Body of pancreas (tissue), 4 donors: ENCODE measurements around the gene SV2B. TPM values are rescaled to one million over a fixed set of nuclear protein-coding genes. Genes with fewer than 3 reads are reported as not detected.
A peak's percentile ranks its signal among the peaks of the same experiment; 100 is the strongest.

ENCODE experiments used
- ATAC-seq: fragments of 150-250 bp; one replicate; pipeline ENCODE4 v1.9.1; 2016
- DNase-seq, 4 donors: peaks; one replicate each; pipeline ENCODE4 v3.0.0-alpha.2; 2019
- H3K27ac ChIP-seq, 4 donors: fragments of 200-600 bp; sonication (generic); 1 replicate in 3 of 4; 2 replicates in 1 of 4; pipeline versions ENCODE4 v1.5.1 to v1.6.1; 2016 to 2019; ENCODE audit warnings: mild to moderate bottlenecking in 1 of 4, mixed read lengths in 1 of 4, moderate library complexity in 1 of 4
- H3K27me3 ChIP-seq, 2 donors: fragments of 200-600 bp; sonication (generic); one replicate each; pipeline ENCODE4 v1.6.0; 2016; ENCODE audit warnings: mild to moderate bottlenecking in 1 of 2
- H3K36me3 ChIP-seq, 2 donors: fragments of 200-600 bp; sonication (generic); replicated peaks in 1 of 2; 2 replicates each; pipeline ENCODE4 v1.5.1; 2016; ENCODE audit warnings: low read depth in 2 of 2; ENCODE audit not compliant: insufficient read depth in 1 of 2
- H3K4me1 ChIP-seq: fragments of 200-600 bp; sonication (generic); one replicate; pipeline ENCODE4 v1.6.0; 2016
- H3K4me3 ChIP-seq, 2 donors: fragments of 200-600 bp; sonication (generic); 1 replicate in 1 of 2; 2 replicates in 1 of 2; pipeline ENCODE4 v1.5.1; 2016 to 2019
- H3K9me3 ChIP-seq, 3 donors: fragments of 200-600 bp; sonication (generic); 1 replicate in 2 of 3; 2 replicates in 1 of 3; pipeline ENCODE4 v1.5.1; 2016
- POLR2A ChIP-seq, 3 donors: fragments of 450-650 bp; IDR thresholded peaks; one replicate each; pipeline ENCODE4 v1.6.1; 2016; ENCODE audit warnings: antibody characterized with exemption in 3 of 3, mild to moderate bottlenecking in 2 of 3
- WGBS, 2 donors: methylation state at CpG; one replicate each; pipeline ENCODE4 v1.1.5; 2017; 5-methylcytosine and 5-hydroxymethylcytosine counted together
- intact Hi-C: fragments of 100-400 bp; cut with DNase I; formaldehyde crosslinking; loops from one replicate; pipeline ENCODE4 v1.15.1; 2023
- total RNA-seq, 2 donors: library from RNA; depleted of rRNA; stranded (reverse); fragments of >200 nt; gene quantifications; one replicate each; pipeline ENCODE4 v1.1.0, GENCODE V29; 2016
- TF ChIP-seq, protein P1 (sequence below), 7 experiments: fragments of 450-650 bp in 4 of 7; fragments of 200-600 bp in 3 of 7; sonication (generic) in 3 of 7; IDR thresholded peaks; one replicate each; pipeline ENCODE4 v1.5.1; 2016 to 2019; ENCODE audit warnings: antibody characterized with exemption in 7 of 7

Gene SV2B
- total RNA-seq, 2 donors from 2014 or later, result 0.78 to 20.4 TPM

DNA sequence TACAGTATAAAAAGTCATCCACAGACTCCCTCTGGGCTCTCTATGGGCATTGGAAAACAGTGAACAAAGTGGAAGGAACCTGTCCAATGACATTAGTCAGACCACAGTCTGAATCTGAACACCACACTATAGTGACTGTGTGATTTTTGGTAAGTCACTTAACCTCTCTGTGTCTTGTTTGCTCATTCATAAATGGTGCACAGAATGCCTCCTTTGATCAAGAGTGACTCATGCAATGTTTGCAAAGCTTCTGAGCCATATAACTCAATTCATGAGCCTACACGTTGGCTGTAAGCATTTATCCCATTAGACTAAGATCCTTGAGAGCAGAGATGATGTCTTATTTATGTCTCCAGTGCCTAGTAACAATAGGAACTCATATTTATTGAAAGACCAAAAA lies 46.7 kb downstream of the SV2B start:
- no peaks in the 10 kb centered on the region for H3K9me3 ChIP-seq
- no peaks in the 10 kb centered on the region for H3K36me3 ChIP-seq
- intact Hi-C loops, result no loop called here
- no peaks in the 10 kb centered on the region for H3K27me3 ChIP-seq
- no peak overlapping the region for H3K27ac ChIP-seq
- DNase-seq (no peak), ATAC-seq (no peak)
- WGBS, 2 donors, result 19 to 29% methylated on average over 1 of the region's 1 CpG
- peaks cover 17% of the 10 kb centered on the region for H3K4me1 ChIP-seq
- TF ChIP-seq, protein P1, sequence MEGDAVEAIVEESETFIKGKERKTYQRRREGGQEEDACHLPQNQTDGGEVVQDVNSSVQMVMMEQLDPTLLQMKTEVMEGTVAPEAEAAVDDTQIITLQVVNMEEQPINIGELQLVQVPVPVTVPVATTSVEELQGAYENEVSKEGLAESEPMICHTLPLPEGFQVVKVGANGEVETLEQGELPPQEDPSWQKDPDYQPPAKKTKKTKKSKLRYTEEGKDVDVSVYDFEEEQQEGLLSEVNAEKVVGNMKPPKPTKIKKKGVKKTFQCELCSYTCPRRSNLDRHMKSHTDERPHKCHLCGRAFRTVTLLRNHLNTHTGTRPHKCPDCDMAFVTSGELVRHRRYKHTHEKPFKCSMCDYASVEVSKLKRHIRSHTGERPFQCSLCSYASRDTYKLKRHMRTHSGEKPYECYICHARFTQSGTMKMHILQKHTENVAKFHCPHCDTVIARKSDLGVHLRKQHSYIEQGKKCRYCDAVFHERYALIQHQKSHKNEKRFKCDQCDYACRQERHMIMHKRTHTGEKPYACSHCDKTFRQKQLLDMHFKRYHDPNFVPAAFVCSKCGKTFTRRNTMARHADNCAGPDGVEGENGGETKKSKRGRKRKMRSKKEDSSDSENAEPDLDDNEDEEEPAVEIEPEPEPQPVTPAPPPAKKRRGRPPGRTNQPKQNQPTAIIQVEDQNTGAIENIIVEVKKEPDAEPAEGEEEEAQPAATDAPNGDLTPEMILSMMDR (IDR thresholded peaks at IDR 0.05), result no peak
- TF ChIP-seq POLR2A (IDR thresholded peaks at IDR 0.05), result no peak
- H3K4me3 ChIP-seq, result no peak overlapping the region

DNA sequence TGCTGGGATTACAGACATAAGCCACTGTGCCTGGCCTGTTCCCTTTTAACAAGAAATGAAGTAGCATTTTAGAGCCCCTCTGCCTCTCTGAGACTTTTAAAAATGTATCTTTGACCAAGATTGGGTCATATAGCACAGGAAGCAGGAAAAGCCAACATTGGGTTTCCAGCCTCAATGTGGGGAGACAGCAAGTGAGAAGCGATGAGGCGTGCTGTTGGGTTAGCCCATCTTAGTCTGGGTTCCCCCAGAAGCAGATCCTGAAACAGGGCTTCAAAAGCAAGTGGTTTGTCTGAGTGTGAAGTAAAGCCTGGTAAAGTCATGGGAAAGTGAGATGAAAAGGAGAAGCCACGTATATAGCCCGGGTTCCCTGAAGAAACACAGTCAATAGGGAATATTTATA lies 48.2 kb downstream of the SV2B start:
- Histone ChIP-seq H3K27me3 (no peaks in the 10 kb centered on the region), H3K36me3 (no peaks in the 10 kb centered on the region), H3K9me3 (no peaks in the 10 kb centered on the region), H3K4me3 (no peak overlapping the region), H3K4me1 (peaks cover 32% of the 10 kb centered on the region), H3K27ac (no peak overlapping the region)
- 94 to 97% methylated on average over 4 of the region's 4 CpGs for WGBS, 2 donors
- no peak for TF ChIP-seq POLR2A (IDR thresholded peaks at IDR 0.05)
- TF ChIP-seq, protein P1 (IDR thresholded peaks at IDR 0.05), result no peak
- intact Hi-C loops, result no loop called here
- no peak for DNase-seq
- no peak for ATAC-seq

DNA sequence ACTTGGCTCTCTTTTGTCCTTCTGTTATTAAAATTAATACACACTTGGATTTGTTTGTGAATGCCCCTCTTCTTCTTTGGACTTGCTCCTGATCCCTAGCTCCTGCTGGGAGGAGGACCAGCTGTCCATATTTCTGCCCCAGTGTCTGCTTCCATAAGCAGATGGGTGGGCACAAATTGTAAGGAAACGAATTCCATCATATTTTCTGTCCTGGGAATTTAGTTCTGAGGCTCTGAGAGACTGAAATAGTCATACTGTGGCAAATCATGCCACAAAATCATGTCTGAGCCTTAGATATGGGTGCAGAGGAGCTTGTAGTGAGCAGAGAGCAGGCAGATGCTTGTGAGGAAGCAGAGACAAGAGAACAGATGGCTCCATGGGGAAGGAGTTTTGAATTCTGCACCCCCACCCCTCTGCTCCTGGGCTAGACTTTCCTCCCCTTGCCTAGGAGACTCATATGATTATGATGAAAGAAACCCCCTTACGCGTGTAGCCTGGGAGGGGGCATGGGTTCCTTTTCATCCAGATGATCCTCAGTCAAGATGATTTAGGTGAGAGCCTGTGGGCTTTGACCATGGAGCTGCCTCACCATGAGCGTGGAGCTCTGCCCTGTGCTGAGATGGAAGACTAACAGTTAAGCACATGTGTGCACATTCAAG lies 50.6 kb downstream of the SV2B start:
- Histone ChIP-seq H3K27me3 (no peaks in the 10 kb centered on the region), H3K9me3 (no peaks in the 10 kb centered on the region), H3K27ac (peak overlapping the region in 3 of 4 donors; percentile 42 to 68 (median 44)), H3K4me1 (peaks cover 41% of the 10 kb centered on the region), H3K36me3 (no peaks in the 10 kb centered on the region), H3K4me3 (no peak overlapping the region)
- WGBS, 2 donors, result 63 to 66% methylated on average over 4 of the region's 4 CpGs
- intact Hi-C loops, result no loop called here
- DNase-seq (no peak), ATAC-seq (no peak)
- TF ChIP-seq POLR2A (IDR thresholded peaks at IDR 0.05), result no peak
- TF ChIP-seq, protein P1 (IDR thresholded peaks at IDR 0.05), result no peak

DNA sequence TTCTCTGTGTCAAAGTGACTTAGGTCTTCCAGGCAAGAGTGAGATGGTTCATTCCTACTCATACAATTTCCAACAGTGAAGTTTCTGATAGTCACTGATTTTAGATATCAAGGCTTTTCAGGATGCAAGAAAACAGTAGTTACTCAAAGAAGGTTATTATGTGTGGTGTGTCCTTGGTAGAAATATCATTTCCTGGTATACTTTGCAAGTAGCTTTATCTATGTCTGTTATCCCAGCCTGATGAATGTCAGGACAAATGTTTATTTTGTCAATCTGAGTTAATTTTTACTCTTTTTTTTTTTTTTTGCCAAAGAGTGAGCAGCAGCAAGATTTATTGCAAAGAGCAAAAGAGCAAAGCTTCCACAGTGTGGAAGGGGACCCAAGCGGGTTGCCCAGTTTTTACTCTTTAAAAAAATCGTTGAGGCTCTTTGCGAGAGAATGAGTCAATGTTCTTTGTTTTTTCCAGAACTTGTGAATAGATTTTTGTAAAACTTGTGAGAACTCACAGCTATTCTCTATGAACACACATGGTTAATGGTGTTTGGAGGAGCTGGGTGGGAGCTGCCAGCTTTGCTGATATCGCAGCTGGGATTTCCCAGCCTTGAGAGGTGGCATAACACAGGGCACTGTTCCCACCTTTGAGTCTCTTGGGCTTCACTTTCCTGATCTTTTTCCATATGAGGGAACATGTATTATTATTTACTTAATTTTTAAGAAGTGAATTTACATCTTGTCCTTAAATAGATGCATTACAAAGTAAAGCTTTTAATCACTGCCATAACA lies 51.9 kb downstream of the SV2B start:
- WGBS, 2 donors, result 11 to 12% methylated on average over 4 of the region's 4 CpGs
- TF ChIP-seq POLR2A (IDR thresholded peaks at IDR 0.05), result no peak
- TF ChIP-seq, protein P1 (IDR thresholded peaks at IDR 0.05), result no peak
- Histone ChIP-seq H3K27me3 (no peaks in the 10 kb centered on the region), H3K9me3 (no peaks in the 10 kb centered on the region), H3K4me3 (no peak overlapping the region), H3K36me3 (no peaks in the 10 kb centered on the region), H3K27ac (peak overlapping the region in 3 of 4 donors; percentile 9 to 68 (median 34)), H3K4me1 (peaks cover 46% of the 10 kb centered on the region)
- DNase-seq (peak; percentile 31 to 67 (median 50)), ATAC-seq (peak; percentile 79)
- intact Hi-C loops, result no loop called here
